ENCODE measurements around the gene SLC16A7.

- TF ChIP-seq, protein P1, sequence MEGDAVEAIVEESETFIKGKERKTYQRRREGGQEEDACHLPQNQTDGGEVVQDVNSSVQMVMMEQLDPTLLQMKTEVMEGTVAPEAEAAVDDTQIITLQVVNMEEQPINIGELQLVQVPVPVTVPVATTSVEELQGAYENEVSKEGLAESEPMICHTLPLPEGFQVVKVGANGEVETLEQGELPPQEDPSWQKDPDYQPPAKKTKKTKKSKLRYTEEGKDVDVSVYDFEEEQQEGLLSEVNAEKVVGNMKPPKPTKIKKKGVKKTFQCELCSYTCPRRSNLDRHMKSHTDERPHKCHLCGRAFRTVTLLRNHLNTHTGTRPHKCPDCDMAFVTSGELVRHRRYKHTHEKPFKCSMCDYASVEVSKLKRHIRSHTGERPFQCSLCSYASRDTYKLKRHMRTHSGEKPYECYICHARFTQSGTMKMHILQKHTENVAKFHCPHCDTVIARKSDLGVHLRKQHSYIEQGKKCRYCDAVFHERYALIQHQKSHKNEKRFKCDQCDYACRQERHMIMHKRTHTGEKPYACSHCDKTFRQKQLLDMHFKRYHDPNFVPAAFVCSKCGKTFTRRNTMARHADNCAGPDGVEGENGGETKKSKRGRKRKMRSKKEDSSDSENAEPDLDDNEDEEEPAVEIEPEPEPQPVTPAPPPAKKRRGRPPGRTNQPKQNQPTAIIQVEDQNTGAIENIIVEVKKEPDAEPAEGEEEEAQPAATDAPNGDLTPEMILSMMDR (IDR thresholded peaks at IDR 0.05): no peak
- TF ChIP-seq POLR2A (IDR thresholded peaks at IDR 0.05): no peak
Measured at GRCh38 chr12:59761542-59761941, 165.7 kb downstream of the SLC16A7 start.
